GM23338 (cell line): ENCODE measurements around the gene RASGRP1. TPM values are rescaled to one million over a fixed set of nuclear protein-coding genes. Genes with fewer than 3 reads are reported as not detected.

Source experiments
- ATAC-seq: fragments of 200-7000 bp; cut with Tn5 transposase; 3 replicates; pipeline ENCODE4 v1.9.1; 2020
- DNase-seq: peaks from one replicate; pipeline ENCODE4 v3.0.0-alpha.2; 2015; ENCODE audit warnings: low spot score
- H2AFZ ChIP-seq: fragments of 200-600 bp; sonication (generic); 2 replicates; pipeline ENCODE4 v1.8.0; 2016; ENCODE audit warnings: antibody characterized with exemption, mild to moderate bottlenecking, moderate library complexity
- H3F3A ChIP-seq: fragments of 200-600 bp; sonication (generic); replicated peaks from 2 replicates; pipeline ENCODE4 v1.8.0; 2017; ENCODE audit warnings: antibody characterized with exemption, mixed run types, low read depth
- H3K27ac ChIP-seq: fragments of 200-600 bp; sonication (generic); 2 replicates; pipeline ENCODE4 v1.6.1; 2016; ENCODE audit warnings: low read depth
- H3K27me3 ChIP-seq: fragments of 200-600 bp; sonication (generic); 2 replicates; pipeline ENCODE4 v1.8.0; 2016; ENCODE audit warnings: mild to moderate bottlenecking, mixed run types, moderate library complexity; ENCODE audit not compliant: insufficient read depth
- H3K36me3 ChIP-seq: fragments of 200-600 bp; sonication (generic); 2 replicates; pipeline ENCODE4 v1.8.0; 2016; ENCODE audit warnings: mild to moderate bottlenecking; ENCODE audit not compliant: insufficient read depth
- H3K4me1 ChIP-seq: fragments of 200-600 bp; sonication (generic); 2 replicates; pipeline ENCODE4 v1.8.0; 2016; ENCODE audit warnings: mild to moderate bottlenecking, moderate library complexity; ENCODE audit not compliant: insufficient read depth
- H3K4me2 ChIP-seq: fragments of 200-600 bp; sonication (generic); 2 replicates; pipeline ENCODE4 v1.7.1; 2017; ENCODE audit warnings: mixed run types
- H3K4me3 ChIP-seq: fragments of 200-600 bp; sonication (generic); 2 replicates; pipeline ENCODE4 v1.6.1; 2016; ENCODE audit warnings: mixed run types
- H3K79me2 ChIP-seq: fragments of 200-600 bp; sonication (generic); replicated peaks from 2 replicates; pipeline ENCODE4 v1.8.0; 2017; ENCODE audit warnings: mild to moderate bottlenecking; ENCODE audit not compliant: insufficient read depth
- H3K9me2 ChIP-seq: fragments of 200-600 bp; sonication (generic); 2 replicates; pipeline ENCODE4 v1.8.0; 2017; ENCODE audit not compliant: insufficient read depth
- H4K20me1 ChIP-seq: fragments of 200-600 bp; sonication (generic); replicated peaks from 2 replicates; pipeline ENCODE4 v1.8.0; 2017; ENCODE audit warnings: mild to moderate bottlenecking; ENCODE audit not compliant: insufficient read depth
- H3K27ac Mint-ChIP-seq: 2 replicates; pipeline ENCODE4 v1.8.0; 2020; ENCODE audit warnings: inconsistent platforms, mild to moderate bottlenecking, moderate library complexity, mixed read lengths
- H3K27me3 Mint-ChIP-seq: 3 replicates; pipeline ENCODE4 v1.8.0; 2022; ENCODE audit warnings: low read depth, mild to moderate bottlenecking, moderate library complexity, mixed read lengths, inconsistent platforms; ENCODE audit not compliant: insufficient read depth, poor library complexity
- H3K36me3 Mint-ChIP-seq: 3 replicates; pipeline ENCODE4 v1.8.0; 2021; ENCODE audit warnings: low read depth, mild to moderate bottlenecking, inconsistent platforms, moderate library complexity, mixed read lengths
- H3K4me1 Mint-ChIP-seq: 3 replicates; pipeline ENCODE4 v1.8.0; 2020; ENCODE audit warnings: mild to moderate bottlenecking, inconsistent platforms, mixed read lengths
- H3K4me3 Mint-ChIP-seq: 3 replicates; pipeline ENCODE4 v1.8.0; 2021; ENCODE audit warnings: moderate library complexity, mild to moderate bottlenecking, inconsistent platforms, mixed read lengths
- H3K9me3 Mint-ChIP-seq: 3 replicates; pipeline ENCODE4 v1.8.0; 2020; ENCODE audit warnings: moderate library complexity, mild to moderate bottlenecking, inconsistent platforms, mixed read lengths
- CREB1 ChIP-seq: fragments of 250-450 bp; sonication (Bioruptor Pico); IDR thresholded peaks from 2 replicates; pipeline ENCODE4 v1.5.0; 2020; ENCODE audit warnings: low read depth, mild to moderate bottlenecking, moderate library complexity
- CTCF ChIP-seq, 2 experiments: fragments of 200-600 bp in 1 of 2; sonication (generic) in 1 of 2; conservative IDR thresholded peaks; 2 replicates each; pipeline versions ENCODE4 v1.5.1 to v1.6.1; 2016 to 2017; ENCODE audit warnings: antibody characterized with exemption in 2 of 2, low read depth in 2 of 2, mild to moderate bottlenecking in 2 of 2, moderate library complexity in 1 of 2
- EZH2 ChIP-seq: fragments of 200-600 bp; sonication (generic); IDR thresholded peaks from one replicate; pipeline ENCODE4 v1.8.0; 2017; ENCODE audit warnings: antibody characterized with exemption, mild to moderate bottlenecking, low read depth; ENCODE audit not compliant: unreplicated experiment
- NANOG ChIP-seq: IDR thresholded peaks from 2 replicates; pipeline ENCODE4 v1.6.1; 2016; ENCODE audit warnings: antibody characterized with exemption, borderline replicate concordance
- POLR2AphosphoS5 ChIP-seq: IDR thresholded peaks from 2 replicates; pipeline ENCODE4 v1.6.1; 2016; ENCODE audit warnings: antibody characterized with exemption, low read depth
- STAT1 ChIP-seq: IDR thresholded peaks from one replicate; pipeline ENCODE4 v1.6.1; 2016; ENCODE audit warnings: antibody characterized with exemption; ENCODE audit not compliant: unreplicated experiment
- ZNF114 ChIP-seq: fragments of 250-450 bp; sonication (Bioruptor Pico); IDR thresholded peaks from 2 replicates; pipeline ENCODE4 v1.5.0; 2020; ENCODE audit warnings: mild to moderate bottlenecking, moderate library complexity
- ZNF331 ChIP-seq: fragments of 250-450 bp; sonication (Bioruptor Pico); IDR thresholded peaks from 2 replicates; pipeline ENCODE4 v1.5.0; 2020; ENCODE audit warnings: low read depth, mild to moderate bottlenecking, moderate library complexity
- polyA plus RNA-seq: library from polyadenylated mRNA; unstranded; fragments of >200 nt; fragmentation: Nextera tagmentation; extraction: Ambion mirVana; gene quantifications from 2 replicates; pipeline ENCODE4 v1.2.1, GENCODE V29; 2016
- total RNA-seq: library from RNA; depleted of rRNA; stranded (reverse); fragments of >200 nt; shearing (Covaris generic); gene quantifications from 2 replicates; pipeline ENCODE4 v1.2.3, GENCODE V29; 2014
- TF ChIP-seq, protein P1 (sequence below): IDR thresholded peaks from 2 replicates; pipeline ENCODE4 v1.6.1; 2016; ENCODE audit warnings: antibody characterized with exemption

Gene RASGRP1
- total and polyA plus RNA-seq, 2 experiments from 2014 or later = 1.1 to 1.2 TPM

DNA sequence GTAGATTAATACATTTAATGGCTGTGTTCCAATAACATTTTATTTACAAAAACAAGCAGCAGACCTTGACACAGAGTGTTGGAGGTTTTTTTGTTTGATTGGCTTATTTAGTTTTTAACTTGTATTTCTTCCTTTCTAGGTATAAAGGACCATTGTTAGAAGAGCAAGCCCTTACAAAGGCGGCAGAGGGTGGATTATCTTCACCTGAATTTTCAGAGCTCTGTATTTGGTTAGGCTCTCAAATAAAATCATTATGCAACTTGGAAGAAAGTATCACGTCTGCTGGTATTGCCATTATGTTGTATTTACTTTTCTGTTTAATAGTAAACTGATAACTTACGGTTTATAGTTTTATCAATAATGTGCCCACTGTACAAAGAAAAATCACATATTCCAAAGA lies 100.7 kb downstream of the RASGRP1 start (continued):
- TF ChIP-seq, protein P1, sequence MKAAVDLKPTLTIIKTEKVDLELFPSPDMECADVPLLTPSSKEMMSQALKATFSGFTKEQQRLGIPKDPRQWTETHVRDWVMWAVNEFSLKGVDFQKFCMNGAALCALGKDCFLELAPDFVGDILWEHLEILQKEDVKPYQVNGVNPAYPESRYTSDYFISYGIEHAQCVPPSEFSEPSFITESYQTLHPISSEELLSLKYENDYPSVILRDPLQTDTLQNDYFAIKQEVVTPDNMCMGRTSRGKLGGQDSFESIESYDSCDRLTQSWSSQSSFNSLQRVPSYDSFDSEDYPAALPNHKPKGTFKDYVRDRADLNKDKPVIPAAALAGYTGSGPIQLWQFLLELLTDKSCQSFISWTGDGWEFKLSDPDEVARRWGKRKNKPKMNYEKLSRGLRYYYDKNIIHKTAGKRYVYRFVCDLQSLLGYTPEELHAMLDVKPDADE = no peak
- TF ChIP-seq ZNF331 (no peak), STAT1 (no peak), POLR2AphosphoS5 (no peak), CREB1 (no peak), NANOG (no peak), ZNF114 (no peak), CTCF (conservative IDR thresholded peaks at IDR 0.05; ENCODE audit: low read depth in 2 of 2) (no peak)

GRCh38 chr15:38461066-38461833 lies 103.4 kb downstream of the RASGRP1 start:
- Histone ChIP-seq H3F3A (no peaks in the 10 kb centered on the region), H3K27me3 (no peaks in the 10 kb centered on the region), H3K4me3 (no peak overlapping the region), H3K79me2 (peaks cover 96% of the 10 kb centered on the region), H3K36me3 (no peaks in the 10 kb centered on the region), H4K20me1 (0 out of 2 replicates have a peak, but pooled peaks cover 4% of the 10 kb centered on the region), H3K9me2 (no peaks in the 10 kb centered on the region), H3K4me1 (0 out of 2 replicates have a peak, but pooled peaks cover 6% of the 10 kb centered on the region), H2AFZ (no peak overlapping the region), H3K27ac (no peak overlapping the region), H3K4me2 (no peak overlapping the region)
- peaks cover 2% of the 10 kb centered on the region; the same call in 2 of the 3 replicates for H3K36me3 Mint-ChIP-seq
- no peak for TF ChIP-seq CREB1
- TF ChIP-seq STAT1 = no peak
- TF ChIP-seq EZH2 = no peak
- no peak for TF ChIP-seq ZNF331
- TF ChIP-seq POLR2AphosphoS5 = no peak
- TF ChIP-seq, protein P1 = no peak
- no peak overlapping the region; the same call in 1 of the 2 replicates for H3K27ac Mint-ChIP-seq
- peaks cover 1% of the 10 kb centered on the region for H3K27me3 Mint-ChIP-seq
- H3K9me3 Mint-ChIP-seq = no peaks in the 10 kb centered on the region
- H3K4me1 Mint-ChIP-seq = peaks cover 8% of the 10 kb centered on the region
- DNase-seq (no peak), ATAC-seq (no peak)
- H3K4me3 Mint-ChIP-seq = no peak overlapping the region
